HepG2 (cell line): ENCODE measurements around the gene CRIP1. TPM values are rescaled to one million over a fixed set of nuclear protein-coding genes. Genes with fewer than 3 reads are reported as not detected.
A peak's percentile ranks its signal among the peaks of the same experiment; 100 is the strongest.

ENCODE experiments used
- ATF7 ChIP-seq, 2 experiments: fragments of 450-650 bp in 1 of 2; sonication (generic) in 1 of 2; formaldehyde crosslinking in 1 of 2; IDR thresholded peaks; 2 replicates each; pipeline versions ENCODE4 v1.4.0 to v1.6.1; 2016 to 2020; ENCODE audit warnings: antibody characterized with exemption in 1 of 2, mild to moderate bottlenecking in 1 of 2, missing genetic modification reagents in 1 of 2
- ATM ChIP-seq: fragments of 450-650 bp; IDR thresholded peaks from 2 replicates; pipeline ENCODE4 v1.7.1; 2017; ENCODE audit warnings: mild to moderate bottlenecking, borderline replicate concordance
- CHD4 ChIP-seq: fragments of 200-600 bp; sonication (generic); IDR thresholded peaks from 2 replicates; pipeline ENCODE4 v1.7.0; 2017; ENCODE audit warnings: mild to moderate bottlenecking, low read length, borderline replicate concordance
- DZIP1 ChIP-seq: sonication (generic); formaldehyde crosslinking; IDR thresholded peaks from 2 replicates; pipeline ENCODE4 v1.5.0; 2020; ENCODE audit warnings: mild to moderate bottlenecking, missing genetic modification reagents
- ELF4 ChIP-seq: sonication (generic); formaldehyde crosslinking; IDR thresholded peaks from 2 replicates; pipeline ENCODE4 v1.5.0; 2020; ENCODE audit warnings: missing genetic modification reagents, mild to moderate bottlenecking, moderate library complexity, borderline replicate concordance
- FOXO4 ChIP-seq: sonication (generic); formaldehyde crosslinking; conservative IDR thresholded peaks from 2 replicates; pipeline ENCODE4 v1.8.1; 2023; ENCODE audit warnings: missing genetic modification reagents
- JUN ChIP-seq: sonication (generic); formaldehyde crosslinking; IDR thresholded peaks from 2 replicates; pipeline ENCODE4 v1.4.0; 2020; ENCODE audit warnings: mild to moderate bottlenecking, missing genetic modification reagents
- NONO ChIP-seq, 2 experiments: fragments of 450-650 bp in 1 of 2; sonication (generic) in 1 of 2; formaldehyde crosslinking in 1 of 2; IDR thresholded peaks in 1 of 2; conservative IDR thresholded peaks in 1 of 2; 2 replicates each; pipeline versions ENCODE4 v1.6.1 to v1.8.0; 2017 to 2022; ENCODE audit warnings: mild to moderate bottlenecking in 1 of 2, missing genetic modification reagents in 1 of 2, moderate library complexity in 1 of 2
- POLR2AphosphoS2 ChIP-seq: IDR thresholded peaks from 2 replicates; pipeline ENCODE4 v1.6.1; 2011; ENCODE audit warnings: low read depth, low read length, improper control_type of control experiment
- SMYD3 ChIP-seq: sonication (generic); formaldehyde crosslinking; IDR thresholded peaks from 2 replicates; pipeline ENCODE4 v1.8.1; 2023; ENCODE audit warnings: mild to moderate bottlenecking, missing genetic modification reagents
- THYN1 ChIP-seq: sonication (generic); formaldehyde crosslinking; IDR thresholded peaks from 2 replicates; pipeline ENCODE4 v1.8.1; 2023; ENCODE audit warnings: low read depth, mild to moderate bottlenecking, moderate library complexity, missing genetic modification reagents, borderline replicate concordance
- TSC22D2 ChIP-seq: sonication (generic); formaldehyde crosslinking; IDR thresholded peaks from 2 replicates; pipeline ENCODE4 v1.5.1; 2020; ENCODE audit warnings: missing genetic modification reagents, mild to moderate bottlenecking, borderline replicate concordance
- ZNF235 ChIP-seq: sonication (generic); formaldehyde crosslinking; IDR thresholded peaks from 2 replicates; pipeline ENCODE4 v1.8.1; 2023; ENCODE audit warnings: mild to moderate bottlenecking, missing genetic modification reagents, borderline replicate concordance
- ZNF276 ChIP-seq: sonication (generic); formaldehyde crosslinking; IDR thresholded peaks from 2 replicates; pipeline ENCODE4 v1.4.0; 2020; ENCODE audit warnings: mild to moderate bottlenecking, low read depth, missing genetic modification reagents
- ZNF30 ChIP-seq: sonication (generic); formaldehyde crosslinking; IDR thresholded peaks from 2 replicates; pipeline ENCODE4 v1.5.0; 2020; ENCODE audit warnings: mild to moderate bottlenecking, missing genetic modification reagents
- ZNF546 ChIP-seq: sonication (generic); formaldehyde crosslinking; conservative IDR thresholded peaks from 2 replicates; pipeline ENCODE4 v1.8.1; 2023; ENCODE audit warnings: mild to moderate bottlenecking, missing genetic modification reagents
- ZNF574 ChIP-seq: sonication (generic); formaldehyde crosslinking; IDR thresholded peaks from 2 replicates; pipeline ENCODE4 v1.4.0; 2020; ENCODE audit warnings: missing genetic modification reagents
- ZNF580 ChIP-seq: IDR thresholded peaks from 2 replicates; pipeline ENCODE4 v1.6.1; 2016; ENCODE audit warnings: low read depth, borderline replicate concordance
- ZNF703 ChIP-seq: sonication (generic); formaldehyde crosslinking; IDR thresholded peaks from 2 replicates; pipeline ENCODE4 v1.5.1; 2020; ENCODE audit warnings: missing genetic modification reagents, mild to moderate bottlenecking, moderate library complexity, borderline replicate concordance
- polyA plus RNA-seq, 8 experiments: library from polyadenylated mRNA; depleted of rRNA in 3 of 8; stranded (reverse) in 7 of 8; unstranded in 1 of 8; fragments of >200 nt; fragmentation: Illumina TruSeq in 4 of 8; extraction: Trizol in 4 of 8; gene quantifications; 2 replicates each; pipeline versions ENCODE4 v1.2.1 to v1.2.3, GENCODE V29; 2011 to 2016; ENCODE audit warnings: low read depth in 4 of 8, missing spikeins in 1 of 8, mixed read lengths in 1 of 8; ENCODE audit not compliant: insufficient read depth in 1 of 8
- total RNA-seq, 5 experiments: library from RNA; depleted of rRNA; stranded (reverse); fragments of >200 nt; fragmentation: Illumina TruSeq; extraction: Trizol; gene quantifications; 2 replicates each; pipeline ENCODE4 v1.2.3, GENCODE V29; 2016; ENCODE audit warnings: low read depth in 1 of 5

CRIP1 gene
- total and polyA plus RNA-seq, 2 of the 13 experiments (the other 11 are each of a cell fraction or from before 2014, with no cell fraction given), result 53.9 to 59.5 TPM

GRCh38 chr14:105489542-105490266 is 3.0 kb downstream of the CRIP1 start (continued):
- TF ChIP-seq ATF7 (IDR thresholded peaks at IDR 0.05), result no peak
- no peak for TF ChIP-seq ATF7 (CRISPR knock-in tag; IDR thresholded peaks at IDR 0.05)
- TF ChIP-seq POLR2AphosphoS2, result no peak
- TF ChIP-seq ZNF235 (CRISPR knock-in tag), result peak; percentile 63; the same call in 1 of the 2 replicates
- no peak for TF ChIP-seq FOXO4 (CRISPR knock-in tag)
- no peak for TF ChIP-seq ZNF546 (CRISPR knock-in tag)
- TF ChIP-seq THYN1 (CRISPR knock-in tag), result no peak
- TF ChIP-seq ZNF276, result no peak
- no peak for TF ChIP-seq ZNF580 (CRISPR knock-in tag)
- no peak for TF ChIP-seq ELF4 (CRISPR knock-in tag)
- no peak for TF ChIP-seq SMYD3 (CRISPR knock-in tag)
- no peak for TF ChIP-seq ATM
- TF ChIP-seq DZIP1, result no peak
- TF ChIP-seq ZNF574, result no peak
- TF ChIP-seq TSC22D2 (CRISPR knock-in tag), result 0 out of 2 replicates have a peak, but pooled peaks have one; percentile 22
- no peak for TF ChIP-seq NONO (IDR thresholded peaks at IDR 0.05)
- peak; percentile 46; the same call in 1 of the 2 replicates for TF ChIP-seq NONO (CRISPR knock-in tag; conservative IDR thresholded peaks at IDR 0.05)
- TF ChIP-seq CHD4, result no peak
- no peak for TF ChIP-seq ZNF703 (CRISPR knock-in tag)
- TF ChIP-seq JUN (CRISPR knock-in tag), result no peak
- TF ChIP-seq ZNF30 (CRISPR knock-in tag), result no peak
